ENCODE results near the gene PLS1. TPM values are rescaled to one million over a fixed set of nuclear protein-coding genes. Genes with fewer than 3 reads are reported as not detected.

PLS1 gene
- total RNA-seq, 4 donors from 2014 or later, result 58.7 to 507 (median 340) TPM

DNA sequence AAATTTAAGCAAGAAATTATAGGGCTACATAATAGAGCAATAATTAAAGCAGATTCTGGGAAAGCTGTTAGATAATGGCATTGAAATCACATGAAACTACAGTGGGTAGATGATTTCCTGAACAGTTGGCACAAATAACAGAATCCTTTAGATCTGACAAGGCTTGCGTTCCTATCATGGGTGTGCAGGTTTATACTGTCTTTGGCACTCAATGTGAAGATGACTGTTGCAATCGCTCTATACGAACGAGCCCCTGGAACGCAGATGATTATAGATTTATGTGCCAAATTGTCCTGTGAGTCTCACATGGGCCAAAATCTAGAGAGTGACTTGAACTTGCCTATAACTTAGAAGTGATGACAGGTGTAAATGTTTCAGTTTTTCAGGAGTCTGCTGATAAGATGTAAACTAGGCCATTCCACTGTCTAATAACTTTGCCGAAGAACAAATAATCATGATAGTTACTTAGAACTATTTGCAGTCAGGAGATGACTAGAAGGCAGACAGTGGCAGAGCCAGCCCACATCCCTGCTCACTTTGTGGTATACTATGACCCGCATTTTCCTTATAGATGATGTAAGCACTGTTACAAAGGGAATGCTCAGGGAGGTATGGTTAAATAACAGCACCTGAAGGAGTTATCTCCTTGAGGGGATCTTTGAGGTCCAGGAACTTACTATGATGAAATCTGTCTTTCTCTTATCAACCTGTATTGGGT is 97.1 kb downstream of the PLS1 start:
- WGBS, 2 donors (ENCODE audit: low coverage in 1 of 2), result 80 to 95% methylated on average over 2 to 7 of the region's 7 CpGs
- peaks cover 0 to 1% (median 0%) of the 10 kb centered on the region in 4 donors for H3K36me3 ChIP-seq
- no peaks in the 10 kb centered on the region for H3K9me3 ChIP-seq
- no peaks in the 10 kb centered on the region for H3K4me1 ChIP-seq
- intact Hi-C loops (cut with DNase I; ENCODE audit: low total_unique reads) (no loop called here), in situ Hi-C loops (cut with MboI; ENCODE audit: low pct_ligation_motif_present in 1 of 4, low pct_unique_long_range_greater_than_20kb in 1 of 4, low sequenced_read_pairs in 3 of 4) (no loop called here)
- H3K27me3 ChIP-seq, result no peaks in the 10 kb centered on the region
- DNase-seq, result no peak
- TF ChIP-seq POLR2AphosphoS5 (IDR thresholded peaks at IDR 0.05), result no peak
- TF ChIP-seq EP300 (IDR thresholded peaks at IDR 0.05; ENCODE audit: low read depth), result no peak
- TF ChIP-seq, protein P1, sequence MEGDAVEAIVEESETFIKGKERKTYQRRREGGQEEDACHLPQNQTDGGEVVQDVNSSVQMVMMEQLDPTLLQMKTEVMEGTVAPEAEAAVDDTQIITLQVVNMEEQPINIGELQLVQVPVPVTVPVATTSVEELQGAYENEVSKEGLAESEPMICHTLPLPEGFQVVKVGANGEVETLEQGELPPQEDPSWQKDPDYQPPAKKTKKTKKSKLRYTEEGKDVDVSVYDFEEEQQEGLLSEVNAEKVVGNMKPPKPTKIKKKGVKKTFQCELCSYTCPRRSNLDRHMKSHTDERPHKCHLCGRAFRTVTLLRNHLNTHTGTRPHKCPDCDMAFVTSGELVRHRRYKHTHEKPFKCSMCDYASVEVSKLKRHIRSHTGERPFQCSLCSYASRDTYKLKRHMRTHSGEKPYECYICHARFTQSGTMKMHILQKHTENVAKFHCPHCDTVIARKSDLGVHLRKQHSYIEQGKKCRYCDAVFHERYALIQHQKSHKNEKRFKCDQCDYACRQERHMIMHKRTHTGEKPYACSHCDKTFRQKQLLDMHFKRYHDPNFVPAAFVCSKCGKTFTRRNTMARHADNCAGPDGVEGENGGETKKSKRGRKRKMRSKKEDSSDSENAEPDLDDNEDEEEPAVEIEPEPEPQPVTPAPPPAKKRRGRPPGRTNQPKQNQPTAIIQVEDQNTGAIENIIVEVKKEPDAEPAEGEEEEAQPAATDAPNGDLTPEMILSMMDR (IDR thresholded peaks at IDR 0.05), result no peak
- TF ChIP-seq POLR2A (IDR thresholded peaks at IDR 0.05), result no peak
- H3K27ac ChIP-seq, result no peak overlapping the region
- no peak overlapping the region for H3K4me3 ChIP-seq

- intact Hi-C loops (cut with DNase I; ENCODE audit: low total_unique reads), result no loop called here
- TF ChIP-seq, protein P1 (IDR thresholded peaks at IDR 0.05), result no peak
- TF ChIP-seq EP300 (IDR thresholded peaks at IDR 0.05; ENCODE audit: low read depth), result no peak
- TF ChIP-seq POLR2A (IDR thresholded peaks at IDR 0.05), result no peak
- no peak for TF ChIP-seq POLR2AphosphoS5 (IDR thresholded peaks at IDR 0.05)
- Histone ChIP-seq H3K4me1 (no peaks in the 10 kb centered on the region), H3K36me3 (no peaks in the 10 kb centered on the region), H3K9me3 (no peaks in the 10 kb centered on the region), H3K27me3 (no peaks in the 10 kb centered on the region), H3K27ac (no peak overlapping the region), H3K4me3 (no peak overlapping the region)
- no peak for DNase-seq
- WGBS, 2 donors (ENCODE audit: low coverage in 1 of 2), result 83 to 87% methylated on average over 1 of the region's 1 CpG
- in situ Hi-C loops (cut with MboI; ENCODE audit: low pct_ligation_motif_present in 1 of 4, low pct_unique_long_range_greater_than_20kb in 1 of 4, low sequenced_read_pairs in 3 of 4), result no loop called here
These were observed 98.0 kb downstream of the PLS1 start for GRCh38 chr3:142694225-142694624.

DNA sequence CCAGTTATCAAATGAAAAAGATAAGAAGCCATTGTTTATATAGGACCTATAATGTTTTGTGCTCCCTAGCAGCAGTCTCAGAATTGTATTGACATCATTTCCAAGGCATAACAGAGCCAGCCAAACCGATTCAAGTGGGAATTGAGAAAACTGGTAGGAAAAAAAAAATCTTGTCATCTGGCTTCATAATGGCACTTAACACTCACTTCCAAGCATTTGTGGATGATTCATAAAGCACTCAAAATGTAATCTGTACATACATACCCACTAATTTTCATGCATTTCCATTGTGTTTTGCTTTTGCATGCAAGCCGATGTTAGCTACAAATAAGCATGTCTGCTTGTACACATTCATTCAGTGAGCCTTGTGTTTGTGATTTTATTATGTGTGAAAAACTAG is 109.0 kb downstream of the PLS1 start:
- no peaks in the 10 kb centered on the region for H3K9me3 ChIP-seq
- no peak for DNase-seq
- no peak overlapping the region for H3K4me3 ChIP-seq
- H3K27ac ChIP-seq, result no peak overlapping the region
- 70 to 92% methylated on average over 2 of the region's 2 CpGs for WGBS, 2 donors (ENCODE audit: low coverage in 1 of 2)
- intact Hi-C loops (cut with DNase I; ENCODE audit: low total_unique reads), result no loop called here
- H3K27me3 ChIP-seq, result no peaks in the 10 kb centered on the region
- no peaks in the 10 kb centered on the region for H3K4me1 ChIP-seq
- in situ Hi-C loops (cut with MboI; ENCODE audit: low pct_ligation_motif_present in 1 of 4, low pct_unique_long_range_greater_than_20kb in 1 of 4, low sequenced_read_pairs in 3 of 4), result no loop called here
- TF ChIP-seq EP300 (IDR thresholded peaks at IDR 0.05; ENCODE audit: low read depth) (no peak), POLR2AphosphoS5 (IDR thresholded peaks at IDR 0.05) (no peak)
- TF ChIP-seq, protein P1 (IDR thresholded peaks at IDR 0.05), result no peak
- H3K36me3 ChIP-seq, result peaks cover 0 to 9% (median 0%) of the 10 kb centered on the region in 4 donors

DNA sequence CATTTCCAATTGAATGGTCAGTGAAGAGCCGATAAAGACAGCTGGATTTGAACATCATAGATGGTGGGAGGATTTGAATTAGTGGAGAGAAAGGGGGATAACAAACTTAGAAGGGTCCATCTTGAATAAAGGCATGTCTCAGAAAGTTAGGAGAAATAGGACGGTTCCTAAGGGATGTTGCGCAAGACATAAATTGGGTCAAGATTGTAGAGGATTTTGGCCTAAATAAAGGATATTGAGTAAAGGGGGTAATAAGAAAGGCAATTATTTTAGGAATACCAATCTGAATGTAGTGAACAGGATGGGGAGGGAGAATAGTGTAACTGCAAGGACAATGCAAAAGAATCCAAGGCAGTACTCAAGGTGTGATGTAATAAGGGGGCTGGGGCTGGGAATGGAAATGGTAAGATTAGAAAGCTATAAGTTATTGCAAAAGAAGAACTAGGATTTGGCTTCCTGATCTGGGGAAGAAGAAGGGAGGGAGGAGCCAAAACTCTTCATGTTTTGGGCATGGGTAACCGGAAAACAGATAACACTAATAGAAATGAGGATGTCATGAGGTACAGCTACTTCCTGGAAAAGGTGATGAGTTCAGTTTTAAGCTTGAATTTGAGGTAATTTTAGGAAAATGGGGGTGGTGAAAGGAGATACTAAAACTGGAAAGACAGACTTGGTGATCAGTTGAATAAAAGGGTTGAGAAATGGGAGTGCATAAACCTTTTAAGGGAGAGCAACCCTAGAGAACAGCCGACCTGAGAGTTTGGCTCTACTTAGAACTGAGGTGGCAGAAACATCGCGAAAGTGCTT is 110.3 kb downstream of the PLS1 start:
- in situ Hi-C loops (cut with MboI; ENCODE audit: low pct_ligation_motif_present in 1 of 4, low pct_unique_long_range_greater_than_20kb in 1 of 4, low sequenced_read_pairs in 3 of 4) (no loop called here), intact Hi-C loops (cut with DNase I; ENCODE audit: low total_unique reads) (no loop called here)
- WGBS, 2 donors (ENCODE audit: low coverage in 1 of 2), result 77 to 89% methylated on average over 6 to 7 of the region's 7 CpGs
- Histone ChIP-seq H3K4me3 (no peak overlapping the region), H3K9me3 (no peaks in the 10 kb centered on the region), H3K36me3 (peaks cover 0 to 9% (median 0%) of the 10 kb centered on the region in 4 donors), H3K27me3 (no peaks in the 10 kb centered on the region), H3K4me1 (no peaks in the 10 kb centered on the region), H3K27ac (no peak overlapping the region)
- no peak for DNase-seq
- TF ChIP-seq, protein P1 (IDR thresholded peaks at IDR 0.05), result no peak
- TF ChIP-seq POLR2A (IDR thresholded peaks at IDR 0.05) (no peak), EP300 (IDR thresholded peaks at IDR 0.05; ENCODE audit: low read depth) (no peak), POLR2AphosphoS5 (IDR thresholded peaks at IDR 0.05) (no peak)
